ENCODE results near the gene UBE2D2. TPM values are rescaled to one million over a fixed set of nuclear protein-coding genes. Genes with fewer than 3 reads are reported as not detected.

The UBE2D2 gene
- total and polyA plus RNA-seq, 2 of the 13 experiments (the other 11 are each of a cell fraction or from before 2014, with no cell fraction given), result 79.1 to 109 TPM

- TF ChIP-seq FOXP4 (CRISPR knock-in tag; IDR thresholded peaks at IDR 0.05), result peak; percentile 59
- TF ChIP-seq ZBTB7A (CRISPR knock-in tag; IDR thresholded peaks at IDR 0.05), result peak; percentile 98
- no peak for TF ChIP-seq CCAR2 (optimal IDR thresholded peaks at IDR 0.05; ENCODE audit: low read depth, low read length)
- TF ChIP-seq STAG1 (CRISPR knock-in tag; IDR thresholded peaks at IDR 0.05), result peak; percentile 42
- TF ChIP-seq KLF6 (CRISPR knock-in tag; IDR thresholded peaks at IDR 0.05), result peak; percentile 66; the same call in 1 of the 2 replicates
- 0 out of 2 replicates have a peak, but pooled peaks have one; percentile 45 for TF ChIP-seq ZBTB4 (CRISPR knock-in tag; IDR thresholded peaks at IDR 0.05; ENCODE audit: borderline replicate concordance)
- TF ChIP-seq IKZF5 (CRISPR knock-in tag; IDR thresholded peaks at IDR 0.05), result peak; percentile 73
- peak; percentile 98 for TF ChIP-seq ZNF746 (CRISPR knock-in tag; IDR thresholded peaks at IDR 0.05)
- 0 out of 2 replicates have a peak, but pooled peaks have one; percentile 20 for TF ChIP-seq ZNF280B (CRISPR knock-in tag; IDR thresholded peaks at IDR 0.05; ENCODE audit: borderline replicate concordance)
- TF ChIP-seq FOXJ3 (CRISPR knock-in tag; IDR thresholded peaks at IDR 0.05; ENCODE audit: borderline replicate concordance), result no peak
- no peak for TF ChIP-seq U2AF2 (IDR thresholded peaks at IDR 0.05; ENCODE audit: low read depth, low read length)
- no peak for TF ChIP-seq TAF15 (IDR thresholded peaks at IDR 0.05; ENCODE audit: low read depth, low read length, poor library complexity, severe bottlenecking)
- TF ChIP-seq MAX (IDR thresholded peaks at IDR 0.05), result peak; percentile 84
- peak; percentile 1; the same call in 1 of the 2 replicates for TF ChIP-seq CREB1 (IDR thresholded peaks at IDR 0.05)
- no peak for TF ChIP-seq CREB1 (CRISPR knock-in tag; IDR thresholded peaks at IDR 0.05)
- TF ChIP-seq ZNF382 (CRISPR knock-in tag; IDR thresholded peaks at IDR 0.05; ENCODE audit: borderline replicate concordance), result no peak
- TF ChIP-seq RELA (CRISPR knock-in tag; IDR thresholded peaks at IDR 0.05), result no peak
- peak; percentile 56 for TF ChIP-seq HIC2 (CRISPR knock-in tag; IDR thresholded peaks at IDR 0.05; ENCODE audit: low read depth)
These were observed 76.4 kb downstream of the UBE2D2 start (continued) for GRCh38 chr5:139637438-139638089.
